ENCODE measurements around the gene BCL7C. TPM values are rescaled to one million over a fixed set of nuclear protein-coding genes. Genes with fewer than 3 reads are reported as not detected.

The BCL7C gene
- total and polyA plus RNA-seq, 2 of the 13 experiments (the other 11 are each of a cell fraction or from before 2014, with no cell fraction given), result 17.7 to 33.8 TPM

- in situ Hi-C loops (cut with HindIII; ENCODE audit: extremely low pct_ligation_motif_present, low pct_unique_long_range_greater_than_20kb) (no loop called here), intact Hi-C loops (cut with micrococcal nuclease; ENCODE audit: unreplicated experiment) (no loop called here)
- Histone ChIP-seq H3K79me2 (ENCODE audit: insufficient read depth, low read length) (peaks cover 2% of the 10 kb centered on the region), H3K27ac (ENCODE audit: extremely low read length, insufficient read depth, low read length) (no peak overlapping the region), H3K9me3 (ENCODE audit: low read length) (no peaks in the 10 kb centered on the region), H3K4me3 (replicated peaks in 1 of 3; ENCODE audit: insufficient read depth in 1 of 3, low read depth in 2 of 3, low read length in 3 of 3) (no peak overlapping the region), H2AFZ (ENCODE audit: low read length) (no peak overlapping the region), H3K27me3 (ENCODE audit: control insufficient read depth in 1 of 2, insufficient read depth in 2 of 2, low read length in 2 of 2) (no peaks in the 10 kb centered on the region), H4K20me1 (ENCODE audit: insufficient read depth, low read length) (no peaks in the 10 kb centered on the region), H3K9ac (ENCODE audit: insufficient read depth, low read depth, low read length) (no peak overlapping the region), H3K36me3 (replicated peaks in 1 of 2; ENCODE audit: control insufficient read depth in 1 of 2, insufficient read depth in 2 of 2, low read length in 2 of 2) (peaks cover 6 to 14% of the 10 kb centered on the region in 2 experiments), H3K4me2 (ENCODE audit: low read depth, low read length) (no peak overlapping the region), H3K4me1 (ENCODE audit: insufficient read depth, low read length) (peaks cover 10% of the 10 kb centered on the region)
- no peak for FAIRE-seq
- 96% methylated on average over 7 of the region's 9 CpGs for WGBS (ENCODE audit: low lambda C conversion rate)
- TF ChIP-seq ZBTB1 (CRISPR knock-in tag; IDR thresholded peaks at IDR 0.05; ENCODE audit: borderline replicate concordance) (no peak), SRF (IDR thresholded peaks at IDR 0.05; ENCODE audit: low read depth, low read length) (no peak), AGO2 (optimal IDR thresholded peaks at IDR 0.05; ENCODE audit: low read depth, low read length) (peak; percentile 59)
- TF ChIP-seq, protein P1, sequence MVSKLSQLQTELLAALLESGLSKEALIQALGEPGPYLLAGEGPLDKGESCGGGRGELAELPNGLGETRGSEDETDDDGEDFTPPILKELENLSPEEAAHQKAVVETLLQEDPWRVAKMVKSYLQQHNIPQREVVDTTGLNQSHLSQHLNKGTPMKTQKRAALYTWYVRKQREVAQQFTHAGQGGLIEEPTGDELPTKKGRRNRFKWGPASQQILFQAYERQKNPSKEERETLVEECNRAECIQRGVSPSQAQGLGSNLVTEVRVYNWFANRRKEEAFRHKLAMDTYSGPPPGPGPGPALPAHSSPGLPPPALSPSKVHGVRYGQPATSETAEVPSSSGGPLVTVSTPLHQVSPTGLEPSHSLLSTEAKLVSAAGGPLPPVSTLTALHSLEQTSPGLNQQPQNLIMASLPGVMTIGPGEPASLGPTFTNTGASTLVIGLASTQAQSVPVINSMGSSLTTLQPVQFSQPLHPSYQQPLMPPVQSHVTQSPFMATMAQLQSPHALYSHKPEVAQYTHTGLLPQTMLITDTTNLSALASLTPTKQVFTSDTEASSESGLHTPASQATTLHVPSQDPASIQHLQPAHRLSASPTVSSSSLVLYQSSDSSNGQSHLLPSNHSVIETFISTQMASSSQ (IDR thresholded peaks at IDR 0.05; ENCODE audit: low read depth), result no peak
- TF ChIP-seq, protein P1 (CRISPR knock-in tag; IDR thresholded peaks at IDR 0.05; ENCODE audit: borderline replicate concordance), result no peak
- no TSS peak for BruUV-seq (replicated peaks)
- ChIA-PET CTCF (ENCODE audit: low intra/inter-chr PET ratio, low total read pairs) (no interaction called here), POLR2A (interaction anchor here (0.6 to 1.1 kb wide), 2 partner anchors 12 to 156 kb away, joined by 3 to 4 read pairs; no protein-coding TSS in a partner anchor)
- DNase-seq (ENCODE audit: low spot score), result no peak
- no peak for ATAC-seq
Observed at GRCh38 chr16:30887927-30888326, 6.0 kb downstream of the BCL7C start.

Measured in HepG2 (cell line).